GM21423 (cell line): Measurements from ENCODE around the gene FRMD3.

Source experiments
- ATAC-seq: cut with Tn5 transposase; IDR thresholded peaks from one replicate; pipeline ENCODE4 v1.9.1; 2021; ENCODE audit warnings: mild to moderate bottlenecking, moderate library complexity; ENCODE audit not compliant: unreplicated experiment

FRMD3 gene

DNA sequence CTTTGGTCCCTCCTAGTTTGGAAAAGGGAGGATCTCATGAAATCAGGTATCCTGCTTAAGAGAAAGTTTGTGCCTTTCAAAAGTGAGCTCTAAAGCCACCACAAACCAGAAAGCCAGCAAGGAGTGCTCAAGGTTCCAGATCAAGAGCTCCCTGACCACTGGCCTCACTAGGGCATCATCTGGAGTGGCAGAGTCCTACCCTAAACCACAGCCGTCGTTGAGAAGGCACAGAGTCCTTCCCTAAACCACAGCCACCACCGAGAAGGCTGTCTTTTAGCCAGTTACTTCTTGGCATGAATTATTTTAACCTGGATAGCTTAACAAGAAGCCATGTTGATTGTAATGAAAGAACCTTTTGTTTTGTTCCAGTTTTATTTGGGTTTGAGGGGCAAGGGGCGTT is 102.9 kb downstream of the FRMD3 start:
- ATAC-seq = no peak

- ATAC-seq = no peak
Measured at GRCh38 chr9:83434254-83434653, 103.9 kb downstream of the FRMD3 start.

DNA sequence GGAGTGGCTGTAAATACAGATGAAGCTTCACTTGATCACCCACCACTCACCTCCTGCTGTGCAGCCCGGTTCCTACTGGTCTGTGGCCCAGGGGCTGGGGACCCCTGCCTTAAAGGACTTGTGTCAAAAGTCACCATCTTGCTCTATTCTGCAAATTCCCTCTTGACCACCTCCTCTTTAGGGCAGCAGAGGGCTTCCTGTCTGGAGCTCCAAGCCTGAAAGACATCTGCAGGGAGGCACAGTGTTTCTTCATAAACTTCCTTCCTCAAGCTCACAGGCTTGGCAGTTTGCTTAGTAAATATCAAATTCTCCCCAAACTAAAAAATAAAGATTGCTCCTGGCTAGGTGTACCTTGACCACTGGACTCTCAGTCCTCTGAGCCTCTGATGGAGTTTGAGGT is 104.4 kb downstream of the FRMD3 start:
- no peak for ATAC-seq

DNA sequence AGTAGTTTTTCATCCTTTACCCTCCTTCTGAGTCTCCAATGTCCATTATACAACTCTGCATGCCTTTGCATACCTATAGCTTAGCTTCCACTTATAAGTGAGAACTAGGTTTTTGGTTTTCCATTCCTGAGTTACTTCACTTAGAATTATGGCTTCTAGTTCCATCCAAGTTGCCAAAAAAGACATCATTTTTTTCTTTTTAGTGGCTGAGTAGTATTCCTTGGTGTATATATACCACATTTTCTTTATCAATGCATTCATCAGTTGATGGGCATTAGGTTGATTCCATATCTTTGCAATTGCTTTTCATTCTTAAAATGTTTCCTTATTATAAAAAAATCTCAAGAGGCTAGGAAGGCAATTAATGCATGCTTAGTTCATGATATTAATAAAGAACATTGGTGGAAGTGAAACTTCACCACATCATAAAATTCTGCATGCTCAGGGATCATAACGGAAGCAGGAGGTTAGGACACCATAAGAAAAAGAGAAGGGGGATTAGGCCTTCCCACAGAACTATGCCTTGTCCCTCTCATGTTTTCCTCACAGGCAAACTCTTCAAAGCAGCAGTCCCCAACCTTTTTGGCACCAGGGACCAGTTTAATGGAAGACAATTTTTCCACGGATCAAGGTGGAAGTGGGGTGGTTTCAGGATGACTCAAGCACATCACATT is 105.2 kb downstream of the FRMD3 start:
- no peak for ATAC-seq

GRCh38 chr9:83432104-83432627 is 106.0 kb downstream of the FRMD3 start:
- no peak for ATAC-seq

DNA sequence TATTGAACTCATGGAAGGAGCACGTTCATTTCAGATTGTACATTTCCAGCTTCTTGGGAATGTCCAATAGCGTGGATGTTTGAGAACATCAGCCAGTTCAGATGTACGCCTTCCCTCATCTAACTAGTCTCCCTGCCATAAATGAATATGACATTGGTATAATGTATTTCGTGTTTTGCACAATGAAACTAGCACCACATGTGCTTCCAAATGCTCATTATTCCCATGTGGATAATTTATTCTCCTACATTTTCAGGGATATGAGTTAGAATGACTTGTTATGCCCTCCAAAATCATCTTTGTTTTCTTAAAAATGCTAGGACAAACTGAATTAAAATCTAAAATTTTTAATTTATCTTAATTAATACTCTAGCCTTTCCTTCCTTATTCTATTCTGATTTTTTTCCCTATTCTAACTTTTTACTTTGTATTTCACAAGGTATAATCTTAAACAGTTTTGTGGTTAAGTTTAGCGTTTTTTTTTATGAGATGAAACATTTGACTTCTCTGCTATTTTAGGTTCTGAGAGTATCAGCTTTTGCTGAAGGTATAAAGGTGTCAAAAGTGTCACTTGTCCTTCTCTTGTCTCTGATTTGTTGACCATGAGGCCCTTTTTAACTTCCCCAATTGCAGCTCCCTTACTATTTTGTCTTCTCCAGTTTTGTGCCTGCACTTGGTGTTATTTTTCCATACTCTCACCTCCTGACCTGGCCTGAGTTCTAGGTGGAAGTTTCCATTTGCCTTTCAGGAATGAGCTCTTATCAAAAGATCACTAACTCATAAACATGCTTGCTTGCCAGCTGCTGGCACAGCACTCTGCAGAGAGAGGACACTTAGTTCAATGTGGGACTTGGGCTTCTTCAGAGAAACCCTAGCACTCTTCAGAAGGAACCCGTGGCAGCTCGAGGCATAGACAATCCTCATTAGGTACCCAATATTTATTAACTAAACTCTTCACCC is 106.8 kb downstream of the FRMD3 start:
- ATAC-seq = no peak

DNA sequence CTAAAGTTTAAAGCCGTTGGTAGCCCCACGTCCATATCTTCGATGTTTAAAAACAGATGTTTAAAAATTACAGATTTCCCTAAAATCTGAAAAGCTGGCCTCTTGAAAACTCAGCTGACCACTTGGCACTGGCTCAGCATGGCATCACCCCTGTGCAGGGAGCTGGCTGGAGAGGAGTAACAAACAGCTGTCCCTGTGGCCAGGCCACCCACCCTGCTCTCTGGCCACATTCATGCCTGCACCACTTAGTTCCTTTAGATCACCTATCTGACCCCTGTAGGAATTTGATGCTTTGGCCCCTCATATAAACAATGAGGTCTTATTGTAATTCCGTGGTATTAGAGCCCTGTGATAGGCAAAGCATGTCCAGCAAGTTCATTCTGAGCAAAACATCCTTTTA is 107.5 kb downstream of the FRMD3 start:
- no peak for ATAC-seq

DNA sequence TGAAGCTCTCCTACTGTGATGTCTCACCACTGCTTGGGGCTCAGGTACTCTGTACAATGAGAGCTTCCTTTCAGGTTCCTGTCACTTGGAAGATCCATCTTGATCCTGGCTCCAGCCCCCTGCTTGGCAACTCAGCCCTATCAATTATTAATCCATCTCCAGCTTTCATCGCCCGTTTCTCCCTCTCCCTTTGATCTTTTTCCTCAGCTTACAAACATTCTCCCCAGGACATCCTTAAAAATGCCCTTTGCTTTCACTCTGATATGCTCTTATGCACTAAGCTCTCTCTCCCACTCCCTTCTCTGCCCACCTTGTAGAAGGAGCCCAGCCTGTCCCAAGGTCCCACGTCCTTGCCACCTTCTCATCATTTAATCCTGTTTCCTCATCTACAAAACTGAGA is 109.0 kb downstream of the FRMD3 start:
- ATAC-seq = no peak

DNA sequence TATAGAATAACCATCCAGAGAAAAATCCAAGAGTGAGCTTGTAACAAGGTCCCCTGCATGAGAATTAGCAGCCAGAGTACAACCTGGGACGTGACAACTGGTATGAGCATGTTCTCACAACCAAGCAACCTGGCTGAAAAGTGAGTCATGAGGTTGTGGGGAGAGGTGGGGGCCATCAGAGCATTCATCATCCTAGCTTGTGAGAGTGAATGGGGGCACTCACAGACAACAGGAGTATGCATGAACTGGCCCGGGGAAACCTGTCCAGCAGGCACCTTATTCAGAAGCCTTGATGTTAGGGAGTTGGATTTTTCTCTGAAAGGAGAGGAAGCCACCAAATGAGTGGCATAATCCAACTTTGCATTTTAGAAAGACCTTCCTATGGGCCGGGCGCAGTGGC is 113.0 kb downstream of the FRMD3 start:
- ATAC-seq = no peak

GRCh38 chr9:83424831-83425230 is 113.4 kb downstream of the FRMD3 start:
- ATAC-seq = no peak

- ATAC-seq = no peak
Measured at GRCh38 chr9:83423815-83424707, 114.1 kb downstream of the FRMD3 start.

GRCh38 chr9:83422527-83422926 is 115.7 kb downstream of the FRMD3 start:
- no peak for ATAC-seq

GRCh38 chr9:83420486-83420885 is 117.7 kb downstream of the FRMD3 start:
- ATAC-seq = no peak

- no peak for ATAC-seq
Measured at GRCh38 chr9:83419961-83420360, 118.2 kb downstream of the FRMD3 start.

GRCh38 chr9:83418283-83418682 is 119.9 kb downstream of the FRMD3 start:
- no peak for ATAC-seq

- no peak for ATAC-seq
Measured at GRCh38 chr9:83413367-83413766, 124.8 kb downstream of the FRMD3 start.

- no peak for ATAC-seq
Measured at GRCh38 chr9:83410701-83411100, 127.5 kb downstream of the FRMD3 start.

GRCh38 chr9:83406921-83407320 is 131.3 kb downstream of the FRMD3 start:
- ATAC-seq = no peak

DNA sequence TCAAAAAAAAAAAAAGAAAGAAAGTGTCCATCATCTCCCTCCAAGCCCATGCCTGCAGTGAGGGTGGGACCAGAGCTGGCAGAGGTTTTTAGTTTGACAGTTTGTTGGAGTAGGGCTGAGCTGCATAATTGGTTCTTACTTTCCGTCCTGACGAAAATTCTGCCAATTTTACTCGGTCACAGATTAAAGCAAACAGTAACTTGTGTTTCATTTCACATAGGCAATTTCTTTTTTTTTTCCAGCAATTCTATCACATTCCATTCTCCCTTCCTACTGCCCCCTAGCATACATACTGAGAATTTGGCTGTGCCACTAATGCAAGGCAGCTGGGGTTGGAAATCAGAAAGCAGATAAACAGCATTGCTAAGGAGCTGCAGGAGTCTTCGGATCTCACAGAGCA is 132.4 kb downstream of the FRMD3 start:
- ATAC-seq = no peak

DNA sequence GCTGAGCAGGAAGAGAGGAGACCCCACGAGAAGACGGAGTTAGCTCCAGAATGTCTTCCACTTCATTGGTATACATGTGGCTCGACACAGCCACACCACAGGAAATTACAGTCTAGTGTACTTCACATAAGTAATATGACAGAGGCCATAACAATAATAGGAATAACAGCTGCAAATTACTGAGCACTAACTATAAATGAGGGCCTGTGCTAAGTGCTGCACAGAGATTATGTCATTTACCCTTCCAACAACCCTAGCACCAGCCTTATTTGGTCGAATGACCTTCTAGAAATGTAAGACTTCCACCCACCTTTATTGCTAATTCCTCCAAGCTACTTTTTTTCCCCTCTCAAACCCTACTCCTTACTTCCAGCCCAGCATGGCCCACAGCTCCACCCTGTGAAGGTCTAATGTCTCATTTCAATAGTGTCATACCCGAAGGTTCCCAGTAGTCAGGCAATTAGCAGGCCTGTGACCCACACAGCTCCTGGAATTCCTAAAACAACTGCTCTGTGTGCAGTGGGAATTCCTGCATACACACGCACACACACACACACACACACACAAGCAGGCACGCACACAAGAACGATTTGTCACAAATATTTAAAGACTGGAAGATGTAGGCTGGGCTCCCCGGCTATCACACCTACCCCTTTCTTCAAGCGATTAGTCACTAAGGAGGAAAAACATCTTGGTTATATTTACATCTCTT is 134.5 kb downstream of the FRMD3 start:
- ATAC-seq = no peak
